Neuronal stem cell (in vitro differentiated cells): ENCODE results near the gene DVL1.
A peak's percentile ranks its signal among the peaks of the same experiment; 100 is the strongest.

ENCODE experiments used
- DNase-seq: peaks from one replicate; pipeline ENCODE4 v3.0.0-alpha.2; 2013; ENCODE audit warnings: low spot score
- H2AFZ ChIP-seq: one replicate; pipeline ENCODE4 v1.6.1; 2013; ENCODE audit warnings: mild to moderate bottlenecking, low read length, inconsistent platforms
- H2AK5ac ChIP-seq: 2 replicates; pipeline ENCODE4 v1.6.1; 2013; ENCODE audit warnings: low read depth, mild to moderate bottlenecking, inconsistent platforms, low read length, moderate library complexity, mixed read lengths
- H2BK120ac ChIP-seq: 2 replicates; pipeline ENCODE4 v1.6.1; 2013; ENCODE audit warnings: low read depth, mild to moderate bottlenecking, inconsistent platforms, low read length, moderate library complexity, mixed read lengths
- H2BK12ac ChIP-seq: one replicate; pipeline ENCODE4 v1.6.1; 2013; ENCODE audit warnings: low read length, inconsistent platforms
- H2BK15ac ChIP-seq: 2 replicates; pipeline ENCODE4 v1.6.1; 2013; ENCODE audit warnings: mild to moderate bottlenecking, low read length, inconsistent platforms, mixed read lengths
- H2BK5ac ChIP-seq: one replicate; pipeline ENCODE4 v1.6.1; 2013; ENCODE audit warnings: inconsistent platforms, mild to moderate bottlenecking, low read length, moderate library complexity
- H3K14ac ChIP-seq: one replicate; pipeline ENCODE4 v1.6.1; 2013; ENCODE audit warnings: low read length, inconsistent platforms
- H3K18ac ChIP-seq: 2 replicates; pipeline ENCODE4 v1.6.1; 2013; ENCODE audit warnings: low read length, inconsistent platforms
- H3K23ac ChIP-seq: 2 replicates; pipeline ENCODE4 v1.6.1; 2013; ENCODE audit warnings: low read depth, mild to moderate bottlenecking, mixed read lengths, low read length, inconsistent platforms; ENCODE audit not compliant: poor library complexity
- H3K27ac ChIP-seq: replicated peaks from 3 replicates; pipeline ENCODE4 v1.5.1; 2013; ENCODE audit warnings: low read length, inconsistent platforms
- H3K27me3 ChIP-seq, 3 experiments: 2 replicates each; pipeline ENCODE4 v1.6.1; 2013; ENCODE audit warnings: low read length in 3 of 3, mild to moderate bottlenecking in 2 of 3, inconsistent platforms in 1 of 3, low read depth in 1 of 3, mixed read lengths in 1 of 3, moderate library complexity in 1 of 3; ENCODE audit not compliant: control insufficient read depth in 3 of 3, insufficient read depth in 3 of 3
- H3K36me3 ChIP-seq, 2 donors: replicated peaks in 1 of 2; 2 replicates each; pipeline ENCODE4 v1.6.1; 2013; ENCODE audit warnings: low read length in 2 of 2; ENCODE audit not compliant: control insufficient read depth in 2 of 2, insufficient read depth in 2 of 2
- H3K4ac ChIP-seq: 2 replicates; pipeline ENCODE4 v1.6.1; 2013; ENCODE audit warnings: inconsistent platforms, mild to moderate bottlenecking, low read length, moderate library complexity
- H3K4me1 ChIP-seq, 2 donors: 1 replicate in 1 of 2; 2 replicates in 1 of 2; pipeline ENCODE4 v1.6.1; 2013; ENCODE audit warnings: low read length in 2 of 2, low read depth in 1 of 2; ENCODE audit not compliant: control insufficient read depth in 2 of 2, insufficient read depth in 1 of 2
- H3K4me2 ChIP-seq: one replicate; pipeline ENCODE4 v1.6.1; 2013; ENCODE audit warnings: mild to moderate bottlenecking, low read length, inconsistent platforms; ENCODE audit not compliant: insufficient read depth, poor library complexity, severe bottlenecking
- H3K4me3 ChIP-seq, 2 donors: 2 replicates each; pipeline ENCODE4 v1.5.1; 2013; ENCODE audit warnings: low read length in 2 of 2, mild to moderate bottlenecking in 2 of 2, inconsistent platforms in 1 of 2, moderate library complexity in 1 of 2
- H3K79me1 ChIP-seq: one replicate; pipeline ENCODE4 v1.6.1; 2013; ENCODE audit warnings: low read depth, mild to moderate bottlenecking, inconsistent platforms, low read length, moderate library complexity
- H3K9ac ChIP-seq: one replicate; pipeline ENCODE4 v1.6.1; 2013; ENCODE audit warnings: mild to moderate bottlenecking, low read depth, low read length, inconsistent platforms; ENCODE audit not compliant: poor library complexity
- H3K9me3 ChIP-seq, 2 donors: replicated peaks in 1 of 2; 2 replicates each; pipeline versions ENCODE3 to v1.6.1; 2013; ENCODE audit warnings: low read length in 2 of 2, mild to moderate bottlenecking in 2 of 2, inconsistent platforms in 1 of 2, low read depth in 1 of 2, mixed read lengths in 1 of 2, moderate library complexity in 1 of 2; ENCODE audit not compliant: control insufficient read depth in 2 of 2, insufficient read depth in 1 of 2
- H4K8ac ChIP-seq: one replicate; pipeline ENCODE4 v1.6.1; 2013; ENCODE audit warnings: low read depth, mild to moderate bottlenecking, inconsistent platforms, low read length, moderate library complexity
- H4K91ac ChIP-seq: one replicate; pipeline ENCODE4 v1.6.1; 2013; ENCODE audit warnings: low read length, low read depth, mild to moderate bottlenecking, inconsistent platforms; ENCODE audit not compliant: poor library complexity
- WGBS, 2 donors: extraction: QIAGEN DNeasy Blood & Tissue Kit; methylation state at CpG; one replicate each; pipeline ENCODE4 v1.1.7; 2013; ENCODE audit warnings: missing lambda C conversion rate in 2 of 2, mixed read lengths in 1 of 2; ENCODE audit not compliant: insufficient read length in 2 of 2, insufficient replicate concordance in 1 of 2; ENCODE audit errors: extremely low coverage in 2 of 2; 5-methylcytosine and 5-hydroxymethylcytosine counted together

DVL1 gene

DNA sequence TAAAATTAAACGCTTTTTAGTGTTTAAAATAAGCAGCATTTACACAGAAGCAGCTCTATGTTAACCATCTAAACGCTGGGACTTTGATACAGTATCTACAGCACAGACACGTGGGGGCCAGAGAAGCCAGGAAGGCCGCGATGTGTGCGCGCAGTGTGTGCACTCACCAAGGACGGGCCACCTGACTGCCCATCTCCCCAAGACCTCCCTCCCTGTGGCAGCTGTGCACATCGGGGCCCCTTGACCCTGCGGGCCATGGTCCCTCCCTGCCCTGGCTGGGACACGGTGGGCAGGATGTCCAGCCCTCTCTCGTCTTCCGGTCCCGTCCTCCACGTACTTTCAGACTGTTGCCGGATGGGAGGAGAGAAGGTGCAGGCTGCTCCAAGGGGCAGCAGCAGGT is 13.9 kb downstream of the DVL1 start:
- DNase-seq: no peak
- H3K9ac ChIP-seq: no peak overlapping the region
- H3K4me3 ChIP-seq: no peak overlapping the region
- H3K23ac ChIP-seq: no peak overlapping the region
- no peak overlapping the region for H2BK15ac ChIP-seq
- H4K91ac ChIP-seq: no peak overlapping the region
- no peak overlapping the region for H2BK120ac ChIP-seq
- no peak overlapping the region for H3K18ac ChIP-seq
- H2AFZ ChIP-seq: no peak overlapping the region
- H3K9me3 ChIP-seq: no peaks in the 10 kb centered on the region
- WGBS, 2 donors: no CpG with 5 or more reads among the region's 16 CpGs
- peak overlapping the region; percentile 66 for H2BK5ac ChIP-seq
- H3K36me3 ChIP-seq: peaks cover 16 to 35% of the 10 kb centered on the region in 2 donors
- H2BK12ac ChIP-seq: no peak overlapping the region
- H3K4me2 ChIP-seq: no peak overlapping the region
- H3K4me1 ChIP-seq: peaks cover 0 to 11% of the 10 kb centered on the region in 2 donors
- no peak overlapping the region for H4K8ac ChIP-seq
- H3K14ac ChIP-seq: no peak overlapping the region
- H3K27ac ChIP-seq: no peak overlapping the region
- H3K79me1 ChIP-seq: peaks cover 11% of the 10 kb centered on the region
- no peak overlapping the region for H2AK5ac ChIP-seq
- no peaks in the 10 kb centered on the region for H3K27me3 ChIP-seq
- H3K4ac ChIP-seq: no peak overlapping the region

DNA sequence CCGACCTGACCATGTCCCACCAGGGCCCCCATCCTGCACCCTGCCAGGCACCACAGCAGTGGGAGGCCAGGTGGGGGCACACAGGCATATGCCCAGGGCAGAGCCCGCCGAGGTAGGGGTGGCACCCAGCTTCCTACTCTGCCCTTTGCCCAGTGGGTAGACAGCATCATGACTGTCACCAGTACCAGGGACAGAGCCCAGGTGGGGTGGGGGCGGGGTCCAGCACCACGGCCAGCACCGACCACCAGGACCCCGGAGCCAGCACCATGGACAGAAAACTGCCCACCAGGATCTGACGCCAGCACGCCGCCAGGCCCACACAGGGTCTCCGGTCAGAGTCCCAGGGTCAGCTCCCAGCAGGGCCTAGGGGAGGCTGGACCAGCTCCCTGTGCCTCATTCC is 14.4 kb downstream of the DVL1 start:
- Histone ChIP-seq H3K4me3 (no peak overlapping the region), H3K36me3 (peaks cover 14 to 31% of the 10 kb centered on the region in 2 donors), H3K4me2 (no peak overlapping the region), H4K8ac (no peak overlapping the region), H3K14ac (no peak overlapping the region), H2BK120ac (no peak overlapping the region), H3K4me1 (peaks cover 3 to 11% of the 10 kb centered on the region in 2 donors), H3K18ac (no peak overlapping the region), H2BK12ac (no peak overlapping the region), H3K79me1 (peaks cover 9% of the 10 kb centered on the region), H2BK15ac (no peak overlapping the region), H3K27ac (no peak overlapping the region), H2BK5ac (peak overlapping the region; percentile 66), H2AFZ (no peak overlapping the region), H3K9me3 (peaks cover 0 to 3% of the 10 kb centered on the region in 2 donors), H3K27me3 (no peaks in the 10 kb centered on the region), H3K23ac (no peak overlapping the region), H4K91ac (no peak overlapping the region), H3K9ac (no peak overlapping the region), H3K4ac (no peak overlapping the region), H2AK5ac (no peak overlapping the region)
- no CpG with 5 or more reads among the region's 11 CpGs for WGBS, 2 donors
- DNase-seq: peak; percentile 70

DNA sequence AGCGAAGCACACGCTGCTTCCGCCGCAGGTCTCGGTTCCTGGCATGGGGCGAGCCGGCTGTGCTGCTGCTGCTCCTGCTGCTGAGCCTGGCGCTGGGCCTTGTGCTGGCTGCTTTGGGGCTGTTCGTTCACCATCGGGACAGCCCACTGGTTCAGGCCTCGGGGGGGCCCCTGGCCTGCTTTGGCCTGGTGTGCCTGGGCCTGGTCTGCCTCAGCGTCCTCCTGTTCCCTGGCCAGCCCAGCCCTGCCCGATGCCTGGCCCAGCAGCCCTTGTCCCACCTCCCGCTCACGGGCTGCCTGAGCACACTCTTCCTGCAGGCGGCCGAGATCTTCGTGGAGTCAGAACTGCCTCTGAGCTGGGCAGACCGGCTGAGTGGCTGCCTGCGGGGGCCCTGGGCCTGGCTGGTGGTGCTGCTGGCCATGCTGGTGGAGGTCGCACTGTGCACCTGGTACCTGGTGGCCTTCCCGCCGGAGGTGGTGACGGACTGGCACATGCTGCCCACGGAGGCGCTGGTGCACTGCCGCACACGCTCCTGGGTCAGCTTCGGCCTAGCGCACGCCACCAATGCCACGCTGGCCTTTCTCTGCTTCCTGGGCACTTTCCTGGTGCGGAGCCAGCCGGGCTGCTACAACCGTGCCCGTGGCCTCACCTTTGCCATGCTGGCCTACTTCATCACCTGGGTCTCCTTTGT is 15.5 kb downstream of the DVL1 start:
- Histone ChIP-seq H3K27ac (no peak overlapping the region), H3K36me3 (peaks cover 14 to 26% of the 10 kb centered on the region in 2 donors), H2BK120ac (no peak overlapping the region), H3K27me3 (peaks cover 0 to 2% (median 0%) of the 10 kb centered on the region in 3 experiments), H2BK15ac (no peak overlapping the region), H3K18ac (no peak overlapping the region), H4K91ac (no peak overlapping the region), H3K4me1 (peaks cover 8 to 11% of the 10 kb centered on the region in 2 donors), H3K4ac (no peak overlapping the region), H2AK5ac (no peak overlapping the region), H3K14ac (no peak overlapping the region), H2AFZ (no peak overlapping the region), H3K79me1 (peaks cover 14% of the 10 kb centered on the region), H4K8ac (no peak overlapping the region), H3K4me3 (no peak overlapping the region), H3K4me2 (no peak overlapping the region), H2BK12ac (no peak overlapping the region), H3K23ac (peak overlapping the region; percentile 99), H3K9me3 (peaks cover 0 to 9% of the 10 kb centered on the region in 2 donors), H2BK5ac (no peak overlapping the region), H3K9ac (no peak overlapping the region)
- DNase-seq: no peak
- no CpG with 5 or more reads among the region's 36 CpGs for WGBS, 2 donors

DNA sequence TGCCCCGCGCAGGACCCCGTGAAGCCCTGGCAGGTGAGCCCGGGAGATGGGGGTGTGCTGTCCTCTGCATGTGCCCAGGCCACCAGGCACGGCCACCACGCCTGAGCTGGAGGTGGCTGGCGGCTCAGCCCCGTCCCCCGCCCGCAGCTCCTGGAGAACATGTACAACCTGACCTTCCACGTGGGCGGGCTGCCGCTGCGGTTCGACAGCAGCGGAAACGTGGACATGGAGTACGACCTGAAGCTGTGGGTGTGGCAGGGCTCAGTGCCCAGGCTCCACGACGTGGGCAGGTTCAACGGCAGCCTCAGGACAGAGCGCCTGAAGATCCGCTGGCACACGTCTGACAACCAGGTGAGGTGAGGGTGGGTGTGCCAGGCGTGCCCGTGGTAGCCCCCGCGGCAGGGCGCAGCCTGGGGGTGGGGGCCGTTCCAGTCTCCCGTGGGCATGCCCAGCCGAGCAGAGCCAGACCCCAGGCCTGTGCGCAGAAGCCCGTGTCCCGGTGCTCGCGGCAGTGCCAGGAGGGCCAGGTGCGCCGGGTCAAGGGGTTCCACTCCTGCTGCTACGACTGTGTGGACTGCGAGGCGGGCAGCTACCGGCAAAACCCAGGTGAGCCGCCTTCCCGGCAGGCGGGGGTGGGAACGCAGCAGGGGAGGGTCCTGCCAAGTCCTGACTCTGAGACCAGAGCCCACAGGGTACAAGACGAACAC is 16.3 kb downstream of the DVL1 start:
- peak overlapping the region; percentile 12 for H3K9ac ChIP-seq
- H2AFZ ChIP-seq: no peak overlapping the region
- H2BK12ac ChIP-seq: no peak overlapping the region
- H3K4me3 ChIP-seq: peak overlapping the region in 1 of 2 donors; percentile 44
- H4K8ac ChIP-seq: peak overlapping the region; percentile 4
- peaks cover 14% of the 10 kb centered on the region for H3K79me1 ChIP-seq
- no peak overlapping the region for H3K27ac ChIP-seq
- peak overlapping the region; percentile 99 for H3K23ac ChIP-seq
- peaks cover 0 to 2% (median 0%) of the 10 kb centered on the region in 3 experiments for H3K27me3 ChIP-seq
- H2BK120ac ChIP-seq: no peak overlapping the region
- no peak overlapping the region for H2BK15ac ChIP-seq
- H2AK5ac ChIP-seq: no peak overlapping the region
- H4K91ac ChIP-seq: no peak overlapping the region
- H3K4ac ChIP-seq: no peak overlapping the region
- no peak overlapping the region for H3K4me2 ChIP-seq
- no peak overlapping the region for H3K14ac ChIP-seq
- no CpG with 5 or more reads among the region's 48 CpGs for WGBS, 2 donors
- no peak for DNase-seq
- H2BK5ac ChIP-seq: no peak overlapping the region
- peaks cover 0 to 9% of the 10 kb centered on the region in 2 donors for H3K9me3 ChIP-seq
- no peak overlapping the region for H3K18ac ChIP-seq
- H3K36me3 ChIP-seq: peaks cover 12 to 25% of the 10 kb centered on the region in 2 donors
- H3K4me1 ChIP-seq: peaks cover 8 to 11% of the 10 kb centered on the region in 2 donors
